HTERT RPE-1 (cell line): ENCODE data around the gene EDC3.
"Not testable (repeated sequence)": the region's sequence is repeated elsewhere in the genome, so short reads cannot be mapped to it uniquely, and the experiment has no call there.

Experiments used
- in situ Hi-C: fragments of 300-500 bp; cut with MboI; formaldehyde crosslinking; loops from 4 replicates; pipeline ENCODE4 v1.14.3; 2020; ENCODE audit warnings: low sequenced_read_pairs

The EDC3 gene

GRCh38 chr15:74695597-74696397, at the start of gene EDC3:
EDC3 (minus strand) TSS chr15:74696024; CDS start chr15:74675124, 20,900 bp downstream.
- in situ Hi-C loops = no loop called here

GRCh38 chr15:74742422-74742821, 46.6 kb upstream of the EDC3 start:
- in situ Hi-C loops = no loop called here

GRCh38 chr15:74738239-74738638, 42.4 kb upstream of the EDC3 start:
- in situ Hi-C loops = not testable (repeated sequence)

GRCh38 chr15:74735305-74735704, 39.5 kb upstream of the EDC3 start:
- in situ Hi-C loops = no loop called here

- in situ Hi-C loops = no loop called here
Observed at GRCh38 chr15:74733269-74733668, 37.4 kb upstream of the EDC3 start.

- in situ Hi-C loops = no loop called here
Observed at GRCh38 chr15:74732846-74733245, 37.0 kb upstream of the EDC3 start.

GRCh38 chr15:74730619-74731316, 34.9 kb upstream of the EDC3 start:
- in situ Hi-C loops = no loop called here

- in situ Hi-C loops = not testable (repeated sequence)
Observed at GRCh38 chr15:74729372-74729771, 33.5 kb upstream of the EDC3 start.

GRCh38 chr15:74728699-74729098, 32.9 kb upstream of the EDC3 start:
- in situ Hi-C loops = not testable (repeated sequence)

GRCh38 chr15:74727727-74728126, 31.9 kb upstream of the EDC3 start:
- in situ Hi-C loops = no loop called here

- in situ Hi-C loops = no loop called here
Observed at GRCh38 chr15:74726774-74727164, 30.9 kb upstream of the EDC3 start.

- in situ Hi-C loops = no loop called here
Observed at GRCh38 chr15:74725845-74726773, 30.3 kb upstream of the EDC3 start.

GRCh38 chr15:74725225-74725774, 29.5 kb upstream of the EDC3 start, which contains the start of gene CYP1A1:
CYP1A1 (minus strand) TSS chr15:74725528; CDS start chr15:74723097, 2,431 bp downstream.
- in situ Hi-C loops = no loop called here

- in situ Hi-C loops = no loop called here
Observed at GRCh38 chr15:74724570-74725224, 28.9 kb upstream of the EDC3 start.

GRCh38 chr15:74723754-74724334, 28.0 kb upstream of the EDC3 start:
- in situ Hi-C loops = no loop called here

GRCh38 chr15:74723187-74723586, 27.4 kb upstream of the EDC3 start:
- in situ Hi-C loops = no loop called here

GRCh38 chr15:74722591-74722990, 26.8 kb upstream of the EDC3 start:
- in situ Hi-C loops = no loop called here

GRCh38 chr15:74716651-74717050, 20.8 kb upstream of the EDC3 start:
- in situ Hi-C loops = no loop called here

GRCh38 chr15:74712311-74712710, 16.5 kb upstream of the EDC3 start:
- in situ Hi-C loops = no loop called here
